Measurements from ENCODE around the gene SPATA33.

SPATA33 gene

DNA sequence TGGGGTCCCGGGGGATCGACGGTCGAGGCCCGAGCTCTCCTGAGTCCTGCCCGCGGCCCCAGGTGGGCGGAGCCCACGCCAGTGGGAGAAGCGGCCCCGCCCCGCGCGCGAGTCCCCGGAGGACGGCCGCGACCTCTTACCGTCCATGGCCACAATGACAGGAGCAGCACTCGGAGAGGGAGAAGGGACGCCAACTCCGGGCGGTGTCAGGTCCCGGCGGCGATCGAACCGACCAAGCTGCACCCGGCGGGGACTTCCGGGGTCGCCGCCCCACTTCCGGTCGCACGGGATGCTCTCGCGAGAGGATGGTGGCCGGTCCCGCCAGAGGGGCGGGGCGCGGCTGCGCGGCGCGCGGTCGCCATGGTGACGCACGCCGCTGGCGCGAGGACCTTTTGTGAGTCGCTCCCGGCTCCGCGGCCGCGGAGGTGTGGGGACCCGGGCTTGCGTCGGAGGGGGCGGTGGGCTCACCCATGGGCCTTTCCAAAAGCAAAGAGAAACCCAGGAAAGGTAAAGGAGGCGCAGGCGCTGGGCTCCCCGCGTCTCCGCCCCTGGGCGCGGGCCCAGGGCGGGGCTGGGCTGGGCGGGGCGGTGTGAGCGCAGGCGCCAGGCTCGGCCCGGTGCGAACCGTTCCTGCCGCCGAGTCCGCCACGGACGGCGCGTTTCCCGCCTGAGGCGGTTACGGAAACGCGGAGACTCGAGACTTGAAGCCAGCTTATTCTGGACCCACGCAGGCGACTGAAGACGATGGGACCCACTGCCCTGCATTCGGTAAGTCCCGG lies at the start of gene SPATA33, which contains the start of gene CHMP1A:
Gene SPATA33 (plus strand): TSS at position 395 of the 779 bp plus-strand sequence. CDS start 76 bp downstream, at position 471.
Gene CHMP1A (minus strand): TSS at position 267 of the 779 bp plus-strand sequence. CDS start 120 bp downstream, at position 147.
- peak; percentile 56 to 84 for DNase-seq

DNA sequence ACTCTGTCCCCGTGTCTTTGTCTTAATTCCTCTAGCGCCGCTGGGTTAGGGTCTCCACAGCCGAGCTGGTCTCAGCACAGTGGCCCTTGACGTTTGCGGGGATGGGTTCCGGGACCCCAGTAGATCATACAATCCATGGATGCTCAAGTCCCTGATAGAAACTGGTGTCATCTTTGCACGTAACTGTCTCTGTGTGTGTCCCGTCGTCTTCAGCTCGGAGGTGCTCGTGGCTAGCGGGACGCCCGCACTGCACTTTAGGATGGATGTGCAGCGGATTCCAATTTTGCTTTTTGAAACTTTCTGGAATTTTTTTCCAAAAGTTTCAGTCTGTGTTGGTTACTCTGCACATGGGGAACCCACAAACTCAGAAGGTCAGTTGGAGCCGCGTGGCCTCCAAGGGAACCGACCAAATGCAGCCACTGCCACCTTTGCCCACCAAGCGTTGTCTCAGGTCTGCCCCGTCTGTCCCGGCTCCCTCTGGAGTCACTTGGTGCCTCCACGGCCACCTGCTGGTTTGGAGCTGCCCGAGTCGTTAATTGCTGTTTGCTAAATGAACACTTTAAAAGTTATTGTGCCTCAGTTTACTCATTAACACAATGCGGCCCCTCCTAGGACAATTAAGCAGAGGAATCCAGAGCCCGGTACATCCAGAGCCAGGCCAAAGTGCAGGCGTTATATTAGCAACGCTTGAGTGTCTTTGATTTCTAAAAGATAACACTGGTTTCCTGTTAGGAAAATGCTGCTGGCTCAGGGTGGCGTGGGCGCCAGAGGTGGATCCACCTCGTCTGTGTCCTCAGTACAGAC lies 49.5 kb upstream of the SPATA33 start:
- DNase-seq = no peak

DNA sequence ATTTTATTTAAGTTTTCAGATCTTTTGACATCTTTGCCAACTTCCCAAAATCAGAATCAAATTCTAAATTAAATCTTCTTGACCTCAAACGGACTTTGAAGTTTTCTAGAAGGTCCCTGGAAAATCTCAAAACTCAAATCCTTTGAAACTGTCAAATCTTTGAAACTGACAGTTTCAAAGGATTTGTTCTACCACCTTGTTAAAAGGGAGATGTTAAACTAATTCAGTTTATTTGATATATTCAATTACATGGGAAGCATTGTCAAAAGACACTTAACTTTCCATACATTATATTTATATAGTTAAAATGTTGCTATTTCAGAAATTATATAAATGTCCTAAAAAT lies 47.6 kb upstream of the SPATA33 start:
- DNase-seq = no peak

DNA sequence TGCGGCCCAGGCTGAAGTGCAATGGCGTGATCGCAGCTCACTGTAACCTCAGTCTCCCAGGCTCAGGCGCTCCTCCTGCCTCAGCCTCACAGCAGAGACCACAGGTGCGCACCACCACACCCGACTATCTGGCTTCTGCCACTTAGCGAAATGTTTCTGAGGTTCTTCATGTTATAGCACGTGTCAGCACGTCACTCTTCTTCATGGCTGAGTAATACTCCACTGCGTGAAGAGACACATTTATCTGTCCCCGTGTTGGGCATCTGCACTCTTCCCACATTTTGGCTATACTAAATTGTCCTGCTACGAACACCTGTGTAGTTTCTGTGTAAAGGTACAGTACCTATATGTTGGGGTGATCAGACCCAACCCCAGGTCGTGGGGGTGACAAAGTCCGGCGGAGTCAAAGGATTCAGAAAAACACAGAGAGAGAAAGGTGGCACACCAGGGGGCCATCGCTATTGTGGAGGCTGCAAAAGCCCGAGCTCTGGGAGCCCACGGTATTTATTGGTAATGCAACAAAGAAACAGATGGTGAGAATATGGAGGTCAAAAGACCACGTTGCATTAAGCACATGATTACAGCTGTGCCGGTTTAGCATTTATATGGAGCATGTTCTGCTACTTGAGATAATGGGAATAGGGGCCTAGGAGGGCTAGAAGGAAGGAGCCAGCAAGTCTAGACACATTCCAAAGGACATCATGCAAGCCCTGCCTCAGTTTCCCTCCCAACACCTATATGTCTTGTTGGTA lies 45.0 kb upstream of the SPATA33 start:
- DNase-seq = no peak

DNA sequence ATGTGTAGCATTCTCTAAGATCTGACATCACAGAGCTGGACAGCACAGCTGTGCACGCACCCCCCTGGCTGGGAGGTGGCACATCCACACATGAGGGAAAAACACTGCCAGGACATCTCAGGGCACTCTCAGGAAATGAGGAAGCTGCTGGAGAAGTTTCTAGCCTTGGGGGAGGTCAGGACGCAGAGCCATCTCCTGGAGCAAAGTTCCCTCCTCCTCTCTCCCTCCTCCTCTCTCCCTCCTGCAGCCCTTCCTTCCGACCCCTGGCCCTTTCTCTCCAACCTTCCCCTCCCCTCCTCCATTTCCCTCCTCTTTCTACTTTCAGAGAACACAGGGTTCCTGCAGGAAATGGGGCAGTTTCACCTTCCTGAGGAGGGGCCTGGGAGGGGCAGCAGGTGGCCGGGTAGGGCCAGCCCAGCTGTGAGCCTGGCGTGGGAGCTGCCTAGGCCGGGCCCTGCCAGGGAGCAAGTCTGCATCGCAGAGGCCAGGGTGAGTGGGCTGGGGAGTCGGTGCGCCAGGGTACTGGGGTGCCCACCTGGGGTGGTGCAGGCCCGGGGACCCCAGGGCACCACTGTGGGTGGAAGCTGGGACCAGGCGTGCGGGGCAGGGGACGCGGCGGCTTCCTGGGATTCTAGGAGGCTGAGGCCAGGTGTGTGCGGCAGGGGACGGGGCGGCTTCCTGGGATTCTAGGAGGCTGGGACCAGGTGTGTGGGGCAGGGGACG lies 44.2 kb upstream of the SPATA33 start, which contains the start of gene DPEP1:
Gene DPEP1 (plus strand): TSS at position 412 of the 723 bp plus-strand sequence. CDS start 16,769 bp downstream, outside the sequence.
- DNase-seq = no peak

DNA sequence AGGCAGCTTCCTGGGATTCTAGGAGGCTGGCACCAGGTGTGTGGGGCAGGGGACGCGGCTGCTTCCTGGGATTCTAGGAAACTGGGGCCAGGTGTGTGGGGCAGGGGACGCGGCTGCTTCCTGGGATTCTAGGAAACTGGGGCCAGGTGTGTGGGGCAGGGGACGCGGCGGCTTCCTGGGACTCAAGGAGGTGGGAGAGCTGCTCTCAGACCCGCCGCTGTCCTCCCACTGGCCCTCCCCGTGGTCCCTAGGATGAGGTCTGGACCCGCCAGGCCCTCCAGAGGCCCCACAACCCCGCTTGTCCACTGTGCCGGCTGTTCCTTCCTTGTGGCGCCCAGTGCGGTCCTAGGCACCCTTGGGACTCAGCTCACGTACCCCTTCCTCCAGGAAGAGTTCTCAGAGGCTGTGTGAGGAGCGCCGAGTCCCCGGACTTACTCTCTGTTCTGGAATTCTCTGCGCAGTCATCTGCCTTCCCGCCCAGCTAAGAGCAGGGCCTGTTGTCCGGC lies 43.6 kb upstream of the SPATA33 start:
- no peak for DNase-seq

DNA sequence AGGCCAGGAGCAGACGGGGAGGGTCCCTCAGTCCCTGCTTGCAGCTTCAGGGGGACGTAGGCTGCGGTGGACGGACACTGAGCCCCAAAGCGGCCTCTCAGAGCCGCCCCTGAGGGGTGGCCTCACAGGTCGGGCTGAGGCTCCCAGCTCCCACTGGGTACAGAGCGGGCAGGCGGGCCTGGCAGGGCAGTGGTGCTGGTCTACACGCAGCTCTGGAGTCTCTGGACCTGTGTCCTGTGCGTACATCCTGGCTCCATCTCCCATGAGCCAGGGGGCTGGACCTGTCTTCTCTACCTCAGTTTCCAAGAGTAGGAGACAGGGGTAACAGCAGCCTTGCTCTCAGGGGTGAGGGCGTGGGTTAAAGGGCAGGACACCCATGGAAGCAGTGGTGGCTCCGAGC lies 42.5 kb upstream of the SPATA33 start:
- no peak for DNase-seq

DNA sequence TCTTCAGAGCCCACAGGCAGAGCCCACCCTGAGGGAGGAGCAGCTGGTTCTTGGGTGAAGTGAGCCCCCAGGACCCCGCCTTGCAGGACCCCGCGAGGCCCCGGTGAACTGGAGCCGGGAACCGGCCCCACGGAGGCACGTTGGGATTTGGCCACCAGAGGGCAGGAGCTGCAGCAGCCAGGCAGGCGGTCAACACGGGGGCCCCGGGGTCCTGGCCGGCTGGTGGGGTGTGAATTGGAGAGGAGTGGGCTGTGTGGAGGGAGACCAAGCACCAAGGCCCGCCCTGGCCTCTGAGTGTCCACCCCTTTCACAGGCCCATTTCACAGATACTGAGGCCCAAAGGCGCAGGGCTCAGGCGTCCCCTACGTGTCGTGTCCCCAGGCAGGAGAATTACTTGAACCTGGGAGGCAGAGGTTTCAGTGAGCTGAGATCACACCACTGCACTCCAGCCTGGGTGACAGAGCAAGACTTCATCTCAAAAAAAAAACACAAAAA lies 42.0 kb upstream of the SPATA33 start:
- DNase-seq = no peak

DNA sequence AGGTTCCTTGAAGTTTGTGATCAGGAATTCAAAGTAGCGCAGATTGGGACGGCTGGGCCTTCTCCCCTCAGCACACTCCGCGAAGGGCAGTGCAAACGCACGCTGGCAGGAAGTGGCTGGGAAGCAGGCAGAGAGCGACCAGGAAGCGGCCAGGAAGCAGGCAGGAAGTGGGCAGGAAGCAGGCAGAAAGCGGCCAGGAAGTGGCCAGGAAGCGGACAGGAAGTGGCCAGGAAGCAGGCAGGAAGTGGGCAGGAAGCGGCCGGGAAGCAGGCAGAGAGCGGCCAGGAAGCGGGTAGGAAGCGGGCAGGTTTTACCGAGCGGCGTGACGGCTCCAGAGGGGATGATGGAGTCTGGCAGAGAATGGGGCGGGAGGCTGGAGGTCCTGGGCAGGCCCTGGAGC lies 41.0 kb upstream of the SPATA33 start:
- DNase-seq = no peak

DNA sequence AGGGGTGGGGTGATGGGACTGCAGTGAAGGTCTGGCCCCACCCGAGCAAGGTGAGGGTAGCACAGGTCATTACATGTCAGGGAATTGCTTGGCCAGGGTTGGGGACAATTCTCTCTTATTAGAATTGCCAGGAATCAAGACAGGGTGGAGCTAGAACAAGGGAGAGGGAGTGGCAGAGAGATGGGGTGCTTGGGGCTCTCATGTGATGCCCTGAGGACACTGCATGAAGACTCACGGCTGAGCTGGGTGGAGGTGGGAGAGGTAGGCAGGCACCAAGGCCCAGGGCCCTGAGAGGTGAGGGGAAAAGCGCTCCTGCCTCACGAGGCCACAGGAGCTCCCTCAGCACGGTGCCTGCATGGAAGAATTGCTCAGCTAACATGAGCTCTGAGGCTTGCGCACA lies 40.6 kb upstream of the SPATA33 start:
- DNase-seq = no peak

DNA sequence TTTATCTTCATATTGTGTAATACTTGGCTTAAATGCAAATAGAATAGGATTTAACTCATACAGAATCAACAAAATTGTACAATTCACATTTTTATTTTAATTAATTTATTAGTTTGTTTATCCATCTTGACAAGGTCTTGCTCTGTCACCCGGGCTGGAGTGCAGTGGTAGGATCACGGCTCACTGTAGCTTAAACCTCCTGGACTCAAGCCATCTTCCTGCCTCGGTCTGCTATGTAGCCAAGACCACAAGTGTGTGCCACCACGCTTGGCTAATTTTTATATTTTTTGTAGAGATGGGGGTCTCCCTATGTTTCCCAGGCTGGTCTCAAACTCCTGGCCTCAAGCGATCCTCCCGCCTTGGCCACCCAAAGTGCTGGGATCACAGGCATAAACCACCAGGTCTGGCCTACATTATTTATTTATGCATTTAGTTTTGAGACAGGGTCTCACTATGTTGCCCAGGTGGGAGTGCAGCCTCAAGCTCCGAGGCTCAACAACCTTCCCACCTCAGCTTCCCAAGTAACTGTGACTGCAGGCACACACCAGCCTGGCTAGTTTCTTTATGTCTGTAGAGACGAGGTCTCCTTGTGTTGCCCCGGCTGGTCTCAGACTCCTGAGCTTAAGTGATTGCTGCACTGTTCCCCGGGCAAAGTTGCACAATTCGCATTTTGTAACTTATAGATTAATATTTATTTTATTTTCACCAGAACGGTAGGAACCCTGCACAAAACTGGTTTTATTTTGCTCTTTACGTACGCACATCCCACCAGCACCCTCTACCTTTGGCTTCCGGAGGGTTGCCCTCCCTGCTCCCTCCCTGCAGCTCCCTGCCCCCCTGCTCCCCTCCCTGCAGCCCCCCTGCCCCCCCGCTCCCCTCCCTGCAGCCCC lies 39.3 kb upstream of the SPATA33 start:
- no peak for DNase-seq

DNA sequence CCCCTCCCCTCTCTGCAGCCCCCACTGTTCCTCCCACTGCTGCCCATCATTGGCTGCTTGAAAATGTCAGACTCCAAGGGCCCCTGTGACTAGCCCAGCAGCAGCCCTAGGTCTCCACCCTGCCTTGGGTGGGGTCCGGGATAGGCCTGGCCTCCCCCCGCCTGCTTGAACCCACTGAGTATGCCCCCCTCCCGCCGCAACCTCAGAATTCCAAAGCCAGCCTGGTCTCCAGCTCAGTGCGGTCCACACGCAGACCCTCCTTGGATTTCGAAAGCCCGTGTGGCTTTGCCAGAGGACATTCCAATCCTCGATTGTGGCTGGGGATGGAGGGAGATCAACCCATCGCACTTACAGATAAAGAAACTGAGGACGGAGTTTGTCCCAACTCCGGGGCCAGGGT lies 37.8 kb upstream of the SPATA33 start:
- DNase-seq = no peak

DNA sequence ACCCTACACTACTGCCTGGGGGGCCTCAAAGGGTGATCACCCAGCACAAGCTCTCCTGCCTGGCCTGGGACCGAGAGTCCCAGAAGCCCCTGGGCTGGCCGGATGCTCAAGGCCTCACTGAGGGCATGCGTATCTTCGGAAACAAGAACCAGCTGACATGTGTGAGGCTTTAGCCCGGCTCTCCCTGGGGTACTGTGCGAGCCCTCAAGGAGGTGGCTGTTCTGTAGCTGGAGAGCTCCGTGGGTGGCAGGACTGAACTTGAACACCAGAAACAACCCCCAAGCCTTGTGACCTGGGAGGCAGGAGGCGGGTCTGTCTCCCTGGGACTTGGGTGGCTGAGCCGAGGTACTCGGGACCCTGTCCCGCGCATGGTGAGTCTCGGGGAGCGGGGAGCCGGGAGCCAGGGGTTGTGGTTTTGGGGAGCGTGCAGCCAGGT lies 37.2 kb upstream of the SPATA33 start:
- DNase-seq = no peak

DNA sequence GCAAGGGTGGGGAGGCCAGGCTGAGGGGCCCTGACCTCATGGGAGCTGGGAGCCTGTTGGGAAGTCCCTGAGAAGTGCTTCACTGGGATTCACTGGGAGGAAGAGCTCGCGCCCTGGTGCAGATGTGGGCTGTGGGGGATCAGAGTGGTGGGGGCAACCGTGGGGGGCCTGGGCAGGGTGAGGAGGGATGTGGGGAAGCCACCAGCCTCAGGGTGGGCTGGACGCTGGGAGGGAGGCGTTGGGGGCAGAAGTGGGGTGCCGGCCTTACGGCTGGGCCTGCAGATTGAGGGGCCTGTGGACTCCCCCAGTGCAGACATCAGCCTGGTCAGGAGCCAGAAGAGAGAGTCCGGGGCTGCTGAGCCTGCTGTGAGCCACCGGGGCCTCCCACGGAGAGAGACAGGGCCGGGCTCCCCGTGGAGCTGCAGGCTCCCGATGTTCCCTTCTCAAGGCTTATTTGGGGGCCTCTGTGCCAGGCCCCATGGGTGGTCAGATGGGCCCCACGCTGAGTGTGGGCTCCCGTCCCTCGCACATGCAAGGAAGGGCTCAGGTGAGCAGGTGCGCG lies 36.4 kb upstream of the SPATA33 start:
- no peak for DNase-seq

DNA sequence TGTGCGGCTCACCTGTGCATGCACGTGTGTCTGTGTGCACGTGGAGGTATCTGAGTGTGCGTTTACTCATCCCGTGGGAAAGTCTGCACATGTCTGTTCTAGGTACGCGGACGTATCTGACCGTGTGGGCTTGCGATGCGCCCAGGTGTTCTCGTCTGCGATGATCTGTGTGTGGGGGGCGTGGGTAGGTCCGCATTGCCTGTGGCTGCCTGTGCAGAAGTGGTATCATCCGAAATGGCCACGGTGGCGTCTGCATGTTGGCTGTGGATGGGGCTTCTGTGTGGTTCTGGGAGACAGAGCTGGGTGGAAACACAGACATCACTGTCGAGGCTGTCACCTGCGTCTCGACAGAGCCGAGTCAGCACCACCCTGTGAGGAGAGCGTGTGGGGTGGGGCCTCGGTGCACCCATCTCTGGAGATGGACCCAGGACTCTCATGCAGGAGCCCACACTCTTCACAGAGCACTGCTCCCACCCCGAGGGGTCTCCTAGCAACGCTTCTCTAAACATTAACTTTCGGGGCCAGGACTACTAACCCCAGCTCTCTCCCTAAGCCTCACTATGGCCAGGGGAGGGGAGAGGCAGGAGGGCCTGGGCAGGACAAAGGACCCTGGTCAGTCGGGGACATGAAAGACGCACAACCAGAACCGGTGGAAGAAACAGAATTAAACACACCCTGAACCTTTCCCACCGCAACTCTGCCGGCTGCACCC lies 35.8 kb upstream of the SPATA33 start:
- DNase-seq = no peak

DNA sequence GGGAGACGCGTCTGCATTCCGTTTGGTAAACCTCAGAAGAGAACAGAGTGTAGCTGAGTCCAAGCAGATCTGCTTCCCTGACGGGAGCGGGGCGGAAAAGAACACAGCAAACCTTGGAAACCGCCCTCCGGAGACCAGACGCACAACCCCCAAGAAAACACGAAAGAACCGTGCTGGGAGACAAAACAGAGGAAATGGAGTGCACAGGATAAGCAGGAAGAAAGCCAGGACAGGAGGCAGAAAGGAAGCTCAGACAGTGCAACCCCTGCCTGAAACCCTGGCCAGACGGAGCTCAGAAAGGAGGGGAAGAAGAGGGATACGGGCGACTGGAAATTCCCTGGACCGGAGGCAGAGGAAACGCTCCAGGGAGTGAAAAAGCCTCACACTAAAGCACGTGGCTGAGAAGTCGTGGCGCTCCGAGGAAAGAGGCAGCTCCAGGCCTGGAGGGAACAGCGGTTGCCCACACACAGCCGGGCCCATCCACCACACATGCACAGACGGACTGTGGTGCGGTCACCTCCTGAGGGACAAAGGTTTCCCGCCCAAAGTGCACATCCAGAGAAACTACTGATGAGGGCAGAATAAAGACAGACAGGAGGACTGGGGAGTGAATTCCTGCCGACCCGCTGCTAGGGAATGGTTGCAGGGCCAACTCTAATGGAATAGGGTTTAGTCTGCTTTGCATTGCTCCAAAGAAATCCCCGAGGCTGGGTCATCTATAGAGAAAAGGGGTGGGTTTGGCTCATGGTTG lies 34.0 kb upstream of the SPATA33 start:
- DNase-seq = no peak

DNA sequence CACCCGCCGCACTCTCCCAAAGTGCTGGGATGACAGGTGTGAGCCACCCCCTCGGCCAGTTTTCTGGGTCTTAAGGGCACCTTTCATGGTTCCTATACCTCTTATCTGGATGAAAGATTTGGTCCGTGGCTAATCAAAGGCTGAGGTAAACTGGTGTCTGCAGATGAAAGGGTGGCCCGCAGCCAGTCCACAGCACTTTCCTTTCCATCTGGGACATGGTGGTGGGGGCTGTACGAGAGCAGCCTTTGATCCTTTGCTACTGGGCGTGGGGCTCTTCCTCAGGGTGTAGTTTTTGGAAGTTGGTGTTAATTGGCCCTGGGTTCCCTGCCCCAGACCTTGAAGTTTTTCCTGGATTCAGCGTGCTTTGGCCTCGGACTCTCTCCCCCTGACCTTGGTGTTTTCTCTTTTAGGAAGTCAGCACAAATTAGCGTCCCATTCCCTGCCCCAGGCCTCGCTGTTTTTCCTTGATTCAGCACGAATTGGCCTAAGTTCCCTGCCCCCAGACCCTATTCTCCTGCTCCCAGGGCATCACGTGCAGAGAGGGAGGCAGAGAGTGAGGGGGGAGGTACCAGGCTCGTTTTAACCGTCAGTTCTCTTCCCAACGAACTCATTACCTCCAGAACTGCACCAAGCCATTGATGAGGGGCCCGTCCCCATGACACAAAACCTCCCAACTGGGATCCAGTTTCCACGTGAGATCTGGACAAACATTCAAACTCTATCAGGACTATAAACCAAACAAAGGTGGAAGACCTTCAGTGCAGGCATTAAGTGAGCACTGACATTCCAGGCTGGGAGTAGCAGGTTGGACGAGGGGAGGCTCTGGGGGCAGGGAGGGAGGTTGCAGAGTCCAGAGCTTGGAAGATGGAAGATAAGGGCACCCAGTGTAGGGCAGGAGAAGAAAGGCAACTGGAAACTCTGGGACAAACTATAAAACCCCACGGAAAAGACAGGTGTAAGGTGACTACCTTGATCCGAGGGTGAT lies 32.6 kb upstream of the SPATA33 start:
- no peak for DNase-seq

Measured in NCI-H446 (cell line).